ENCODE measurements around the gene TSPAN14. TPM values are rescaled to one million over a fixed set of nuclear protein-coding genes. Genes with fewer than 3 reads are reported as not detected.
"Not testable (repeated sequence)": the region's sequence is repeated elsewhere in the genome, so short reads cannot be mapped to it uniquely, and the experiment has no call there.

The TSPAN14 gene
- total RNA-seq, 2 donors from 2014 or later = 24.2 to 34.7 TPM

GRCh38 chr10:80416479-80417098 is 37.5 kb upstream of the TSPAN14 start:
- TF ChIP-seq CTCF (IDR thresholded peaks at IDR 0.05) = no peak
- H3K4me1 ChIP-seq = peaks cover 0 to 56% of the 10 kb centered on the region in 2 donors

DNA sequence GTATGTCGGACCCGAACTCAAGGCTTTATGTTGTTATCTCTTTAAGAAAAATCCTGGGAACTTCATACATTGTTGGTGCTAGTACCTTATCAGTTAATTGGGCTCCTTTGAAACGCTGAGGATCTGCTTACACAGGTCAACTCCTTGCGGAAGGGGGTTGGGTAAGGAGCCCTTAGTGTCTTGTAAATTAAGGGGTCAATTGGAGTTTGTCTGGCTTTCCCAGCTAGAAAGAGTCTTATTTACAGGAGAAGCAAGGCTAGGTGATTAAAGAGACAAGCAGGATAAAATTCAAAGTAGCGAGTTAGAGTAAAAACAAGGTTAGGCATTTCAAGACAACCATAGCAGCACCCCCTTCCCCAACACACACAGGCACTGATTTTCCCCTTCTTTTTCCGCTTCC is 36.9 kb upstream of the TSPAN14 start:
- DNase-seq (ENCODE audit: low spot score); H3K9me3 ChIP-seq; H3K27me3 ChIP-seq; H3K4me3 ChIP-seq; H3K36me3 ChIP-seq: not testable (repeated sequence)
- peak overlapping the region in 1 of 2 donors; percentile 81 for H3K27ac ChIP-seq
- H3K4me1 ChIP-seq = peaks cover 0 to 55% of the 10 kb centered on the region in 2 donors

More at GRCh38 chr10:80416479-80417098, 37.5 kb upstream of the TSPAN14 start:
- Histone ChIP-seq H3K27ac (peak overlapping the region; percentile 62 to 81), H3K4me3 (no peak overlapping the region), H3K27me3 (no peaks in the 10 kb centered on the region), H3K9me3 (no peaks in the 10 kb centered on the region), H3K36me3 (no peaks in the 10 kb centered on the region)
- DNase-seq (ENCODE audit: low spot score) = peak; percentile 70

DNA sequence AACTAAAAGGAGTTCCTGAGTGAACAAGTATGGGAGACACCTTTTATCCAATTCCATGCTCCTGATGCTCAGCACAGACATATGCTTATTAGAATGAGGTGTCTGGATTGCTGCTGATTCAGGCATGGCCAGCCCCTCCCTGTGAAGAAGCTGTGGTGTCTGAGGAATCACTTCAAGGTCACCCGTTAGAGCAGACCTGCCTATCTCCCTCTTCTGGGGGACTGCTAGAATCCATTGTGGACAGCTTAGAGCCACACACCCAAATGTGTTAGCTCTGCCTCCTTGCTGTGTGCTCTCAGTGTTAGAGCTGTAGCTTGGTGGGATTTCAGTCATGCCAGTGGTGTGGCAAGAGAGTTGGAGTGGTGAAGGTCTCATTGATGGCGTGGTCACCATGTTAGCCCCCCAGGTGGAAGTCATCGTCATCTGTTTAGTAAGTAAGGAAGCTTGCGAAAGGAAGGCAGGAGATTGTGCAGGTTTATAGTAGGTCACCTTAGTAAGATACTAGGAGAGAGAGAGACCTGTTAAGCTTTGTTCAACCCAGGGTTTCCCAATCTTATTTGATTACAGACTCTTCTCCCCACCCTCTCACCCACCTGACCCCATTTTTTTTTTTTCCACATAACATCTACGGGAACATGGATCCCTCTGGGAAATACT is 32.9 kb upstream of the TSPAN14 start:
- no peaks in the 10 kb centered on the region for H3K9me3 ChIP-seq
- no peaks in the 10 kb centered on the region for H3K27me3 ChIP-seq
- H3K4me3 ChIP-seq = no peak overlapping the region
- peaks cover 0 to 17% of the 10 kb centered on the region in 2 donors for H3K4me1 ChIP-seq
- TF ChIP-seq CTCF (IDR thresholded peaks at IDR 0.05) = no peak
- H3K36me3 ChIP-seq = peaks cover 13% of the 10 kb centered on the region
- no peak overlapping the region for H3K27ac ChIP-seq
- no peak for DNase-seq (ENCODE audit: low spot score)

DNA sequence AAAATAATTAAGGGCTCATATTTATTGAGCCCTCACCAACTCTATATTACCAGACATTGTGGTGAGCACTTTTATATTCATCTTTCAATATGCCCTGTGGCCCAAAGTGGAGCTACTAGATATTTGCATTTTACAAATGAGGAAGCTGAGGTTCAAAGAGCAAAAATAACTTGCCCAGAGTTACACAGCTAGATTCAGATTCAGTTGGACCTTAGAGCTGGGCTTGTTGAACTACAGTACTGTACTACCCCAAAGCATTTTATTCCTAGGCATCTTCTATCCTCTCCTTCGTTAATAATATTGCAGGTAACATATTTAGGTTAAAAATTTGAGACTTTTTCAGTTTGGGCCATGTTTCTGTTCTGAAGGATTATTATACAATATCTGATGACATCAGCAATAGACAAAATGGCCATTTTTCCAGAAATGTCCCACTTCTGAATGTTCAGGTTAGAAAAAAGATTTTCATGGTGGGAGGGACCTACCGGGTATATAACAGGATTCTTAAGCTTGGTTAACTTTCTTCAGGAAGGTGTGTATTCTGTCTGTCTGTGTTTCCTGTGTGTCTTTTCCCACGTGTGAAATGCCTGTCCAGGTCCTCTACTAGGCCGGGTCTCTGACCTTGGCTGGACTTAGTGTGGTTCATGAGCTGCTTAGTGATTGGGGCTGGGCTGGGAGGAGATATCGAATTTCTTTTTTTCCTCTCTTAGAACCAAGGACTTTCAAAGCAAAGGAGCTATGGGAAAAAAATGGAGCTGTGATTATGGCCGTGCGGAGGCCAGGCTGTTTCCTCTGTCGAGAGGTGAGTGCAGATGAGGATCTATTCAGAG is 32.2 kb upstream of the TSPAN14 start:
- Histone ChIP-seq H3K4me1 (peaks cover 0 to 10% of the 10 kb centered on the region in 2 donors), H3K27ac (no peak overlapping the region), H3K36me3 (peaks cover 20% of the 10 kb centered on the region), H3K9me3 (no peaks in the 10 kb centered on the region), H3K27me3 (no peaks in the 10 kb centered on the region), H3K4me3 (no peak overlapping the region)
- no peak for DNase-seq (ENCODE audit: low spot score)
- no peak for TF ChIP-seq CTCF (IDR thresholded peaks at IDR 0.05)

GRCh38 chr10:80425901-80426300 is 28.2 kb upstream of the TSPAN14 start:
- peaks cover 0 to 8% of the 10 kb centered on the region in 2 donors for H3K4me1 ChIP-seq
- peaks cover 41% of the 10 kb centered on the region for H3K36me3 ChIP-seq
- no peak for TF ChIP-seq CTCF (IDR thresholded peaks at IDR 0.05)
- no peak overlapping the region for H3K4me3 ChIP-seq
- no peaks in the 10 kb centered on the region for H3K27me3 ChIP-seq
- no peak for DNase-seq (ENCODE audit: low spot score)
- no peaks in the 10 kb centered on the region for H3K9me3 ChIP-seq
- no peak overlapping the region for H3K27ac ChIP-seq

GRCh38 chr10:80427541-80427940 is 26.6 kb upstream of the TSPAN14 start:
- no peak for TF ChIP-seq CTCF (IDR thresholded peaks at IDR 0.05)
- H3K4me3 ChIP-seq = no peak overlapping the region
- no peaks in the 10 kb centered on the region for H3K9me3 ChIP-seq
- peaks cover 52% of the 10 kb centered on the region for H3K36me3 ChIP-seq
- no peak overlapping the region for H3K27ac ChIP-seq
- no peaks in the 10 kb centered on the region for H3K4me1 ChIP-seq
- no peak for DNase-seq (ENCODE audit: low spot score)
- H3K27me3 ChIP-seq = no peaks in the 10 kb centered on the region
